HK-2 (cell line): ENCODE measurements around the gene RPF1.
"Not testable (repeated sequence)": the region's sequence is repeated elsewhere in the genome, so short reads cannot be mapped to it uniquely, and the experiment has no call there.

ENCODE experiments used
- DNase-seq: peaks from one replicate; pipeline ENCODE4 v3.0.0-alpha.2; 2018; ENCODE audit not compliant: unreplicated experiment

Gene RPF1

GRCh38 chr1:84492726-84493125, 13.7 kb downstream of the RPF1 start:
- no peak for DNase-seq

- no peak for DNase-seq
These were observed 14.7 kb downstream of the RPF1 start for GRCh38 chr1:84493747-84494146.

GRCh38 chr1:84496498-84496897, 17.4 kb downstream of the RPF1 start:
- no peak for DNase-seq

GRCh38 chr1:84497631-84498275, 18.7 kb downstream of the RPF1 start:
- no peak for DNase-seq

GRCh38 chr1:84502927-84503326, 23.9 kb downstream of the RPF1 start:
- DNase-seq: no peak

GRCh38 chr1:84504580-84505492, 25.8 kb downstream of the RPF1 start:
- DNase-seq: peak; percentile 14

- DNase-seq: no peak
These were observed 26.5 kb downstream of the RPF1 start for GRCh38 chr1:84505493-84506001.

GRCh38 chr1:84506002-84506728, 27.1 kb downstream of the RPF1 start, which contains the start of the genes GNG5 and SPATA1:
Gene GNG5, minus strand, starts transcription at chr1:84506581. Its CDS starts 490 bp downstream, at chr1:84506091.
Gene SPATA1, plus strand, starts transcription at chr1:84506386. Its CDS starts 9,974 bp downstream, at chr1:84516360.
- peak; percentile 98 for DNase-seq

- DNase-seq: no peak
These were observed 27.8 kb downstream of the RPF1 start for GRCh38 chr1:84506729-84507453.

- not testable (repeated sequence) for DNase-seq
These were observed 28.8 kb downstream of the RPF1 start for GRCh38 chr1:84507887-84508286.

- DNase-seq: no peak
These were observed 29.4 kb downstream of the RPF1 start for GRCh38 chr1:84508510-84508909.

GRCh38 chr1:84509029-84509428, 30.0 kb downstream of the RPF1 start:
- DNase-seq: no peak

GRCh38 chr1:84510165-84510564, 31.1 kb downstream of the RPF1 start:
- DNase-seq: no peak

GRCh38 chr1:84510668-84511067, 31.6 kb downstream of the RPF1 start:
- DNase-seq: no peak

GRCh38 chr1:84524590-84524989, 45.5 kb downstream of the RPF1 start:
- no peak for DNase-seq

GRCh38 chr1:84525779-84526178, 46.7 kb downstream of the RPF1 start:
- no peak for DNase-seq

- no peak for DNase-seq
These were observed 59.5 kb downstream of the RPF1 start for GRCh38 chr1:84538599-84538998.

GRCh38 chr1:84539972-84540371, 60.9 kb downstream of the RPF1 start:
- DNase-seq: no peak

GRCh38 chr1:84540759-84541158, 61.7 kb downstream of the RPF1 start:
- no peak for DNase-seq

- no peak for DNase-seq
These were observed 62.6 kb downstream of the RPF1 start for GRCh38 chr1:84541679-84542078.
